Motor neuron (in vitro differentiated cells): ENCODE data around the gene GRK5. TPM values are rescaled to one million over a fixed set of nuclear protein-coding genes. Genes with fewer than 3 reads are reported as not detected.

ENCODE experiments used
- ATAC-seq, 8 experiments: fragments of 200-7000 bp; cut with Tn5 transposase; replicated peaks in 6 of 8; 2 replicates each; pipeline ENCODE4 v1.8.0; 2021; ENCODE audit warnings: mild to moderate bottlenecking in 8 of 8, moderate library complexity in 8 of 8
- H3K27ac ChIP-seq, 2 donors: fragments of 250-450 bp; sonication (Bioruptor Pico); 2 replicates each; pipeline ENCODE4 v1.9.0; 2021; ENCODE audit warnings: antibody characterized with exemption in 2 of 2, mild to moderate bottlenecking in 2 of 2, moderate library complexity in 1 of 2
- H3K4me1 ChIP-seq, 2 donors: fragments of 250-450 bp; sonication (Bioruptor Pico); replicated peaks in 1 of 2; 2 replicates each; pipeline ENCODE4 v1.6.1; 2021; ENCODE audit warnings: antibody characterized with exemption in 2 of 2, mild to moderate bottlenecking in 2 of 2, moderate library complexity in 1 of 2
- H3K4me3 ChIP-seq, 5 donors: fragments of 250-450 bp; sonication (Bioruptor Pico); 2 replicates each; pipeline ENCODE4 v1.9.0; 2021; ENCODE audit warnings: antibody characterized with exemption in 5 of 5, mild to moderate bottlenecking in 5 of 5, moderate library complexity in 4 of 5
- WGBS, 10 experiments: fragments of 450-650 bp; shearing (Covaris generic); methylation state at CpG; one replicate each; pipeline ENCODE4 v1.0.0; 2022; 5-methylcytosine and 5-hydroxymethylcytosine counted together
- in situ Hi-C, 9 experiments: fragments of 400-800 bp; cut with MboI; loops; one replicate each; pipeline ENCODE4 v1.15.0; 2021; ENCODE audit warnings: low sequenced_read_pairs in 9 of 9, low pct_unique_long_range_greater_than_20kb in 2 of 9; ENCODE audit not compliant: unreplicated experiment in 9 of 9
- total RNA-seq, 8 experiments: library from RNA; unstranded; fragments of 300-600 nt; gene quantifications; 2 replicates each; pipeline versions ENCODE4 v1.2.3 to v1.2.4, GENCODE V29; 2022

GRK5 gene
- total RNA-seq, 8 experiments from 2014 or later, result 4.0 to 27.2 (median 11.1) TPM

DNA sequence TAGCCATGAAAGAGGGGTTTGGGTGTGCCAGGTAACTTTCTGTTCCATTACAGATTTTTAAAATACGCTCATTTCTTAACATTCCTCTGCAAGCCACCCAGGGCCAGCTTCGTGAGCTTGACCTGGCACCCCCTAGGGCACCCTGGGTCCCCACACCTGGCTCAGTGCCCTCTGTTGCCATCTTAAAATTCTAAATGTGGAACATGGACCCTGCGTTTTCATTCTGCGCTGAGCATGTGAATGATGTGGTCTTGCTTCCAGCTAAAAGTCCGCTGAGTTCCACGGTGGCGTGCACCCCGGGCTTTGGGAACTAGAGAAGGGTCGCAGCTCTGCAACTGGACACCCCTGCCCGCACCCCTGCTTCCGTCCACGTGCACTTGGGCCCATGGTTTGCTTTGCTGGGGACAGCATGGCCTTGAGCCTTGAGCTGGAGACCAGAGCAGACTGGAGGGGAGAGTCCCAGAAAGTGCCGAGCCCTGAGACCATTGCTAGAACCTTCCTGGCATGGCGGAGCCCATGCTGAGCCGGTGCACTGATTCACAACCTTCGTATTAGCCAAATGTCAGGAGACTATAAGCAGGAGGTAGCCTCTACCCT lies 244.0 kb downstream of the GRK5 start:
- H3K4me1 ChIP-seq, result peaks cover 19 to 33% of the 10 kb centered on the region in 2 donors
- no peak overlapping the region for H3K27ac ChIP-seq
- in situ Hi-C loops, result no loop called here
- H3K4me3 ChIP-seq, result no peak overlapping the region
- WGBS, 10 experiments, result 82 to 100% (median 99%) methylated on average over 2 to 8 of the region's 16 CpGs; no CpG with 5 or more reads in 2 of the 10 experiments
- ATAC-seq, result no peak

DNA sequence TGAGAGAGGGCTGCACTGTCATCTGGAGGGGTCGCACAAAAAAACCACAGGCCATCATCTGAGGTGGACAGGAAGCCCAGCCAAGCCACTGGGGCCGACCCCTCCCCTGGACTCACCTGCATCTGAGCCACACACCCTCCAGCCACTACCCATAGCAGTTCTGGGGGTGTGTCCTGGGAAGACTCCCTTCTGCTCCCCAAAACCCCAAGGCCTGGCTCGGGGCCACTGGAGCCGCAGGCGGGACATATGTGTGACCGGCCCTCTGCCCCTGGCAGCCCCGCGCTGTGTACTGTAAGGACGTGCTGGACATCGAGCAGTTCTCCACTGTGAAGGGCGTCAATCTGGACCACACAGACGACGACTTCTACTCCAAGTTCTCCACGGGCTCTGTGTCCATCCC lies 245.0 kb downstream of the GRK5 start:
- ATAC-seq, result no peak
- Histone ChIP-seq H3K4me1 (peaks cover 19 to 33% of the 10 kb centered on the region in 2 donors), H3K4me3 (no peak overlapping the region), H3K27ac (no peak overlapping the region)
- 83% methylated on average over 1 of the region's 14 CpGs; no CpG with 5 or more reads in 9 of the 10 experiments for WGBS, 10 experiments
- in situ Hi-C loops, result no loop called here

DNA sequence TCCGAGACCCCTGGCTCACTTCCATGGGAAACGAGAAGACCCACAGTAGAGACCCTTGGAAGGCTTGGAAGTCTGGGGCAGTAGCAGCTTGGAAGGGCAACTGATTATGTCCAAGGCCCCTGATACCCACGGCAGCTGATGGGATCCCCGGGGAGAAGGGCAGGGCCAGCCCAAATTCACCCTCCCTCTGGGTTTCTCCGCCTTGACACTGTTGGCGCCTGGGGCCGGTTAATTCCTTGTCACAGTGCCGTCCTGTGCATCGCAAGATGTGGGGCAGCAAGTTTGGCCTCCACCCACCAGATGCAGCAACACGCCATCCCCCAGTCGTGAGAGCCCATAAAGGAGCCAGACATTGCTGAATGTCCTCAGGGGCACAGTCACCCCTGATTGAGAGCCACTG lies 245.9 kb downstream of the GRK5 start:
- WGBS, 10 experiments, result 40 to 79% (median 67%) methylated on average over 1 to 5 of the region's 11 CpGs; no CpG with 5 or more reads in 7 of the 10 experiments
- no peak for ATAC-seq
- in situ Hi-C loops, result no loop called here
- peaks cover 15 to 24% of the 10 kb centered on the region in 2 donors for H3K4me1 ChIP-seq
- no peak overlapping the region for H3K4me3 ChIP-seq
- H3K27ac ChIP-seq, result no peak overlapping the region

DNA sequence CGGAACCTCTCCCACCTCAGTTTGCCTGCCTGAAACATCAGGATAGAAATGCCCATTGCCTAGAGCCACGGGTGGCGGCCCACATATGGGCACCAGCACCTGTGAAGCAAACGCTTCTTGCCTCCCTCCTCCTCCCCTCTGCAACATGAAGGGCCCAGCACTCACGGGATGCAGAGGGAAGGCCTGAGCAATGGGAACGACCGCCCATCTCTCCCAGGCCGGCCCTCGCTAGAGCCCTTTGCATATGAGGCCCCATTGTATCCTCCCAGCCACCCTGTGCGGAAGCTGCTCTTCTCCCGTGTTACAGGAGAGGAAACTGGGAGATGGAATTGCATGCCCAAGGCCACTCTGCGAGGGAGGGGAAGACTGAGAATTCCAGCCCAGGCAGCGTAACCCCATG lies 246.9 kb downstream of the GRK5 start:
- in situ Hi-C loops, result no loop called here
- WGBS, 10 experiments, result 57 to 82% (median 65%) methylated on average over 1 to 10 of the region's 13 CpGs; no CpG with 5 or more reads in 3 of the 10 experiments
- no peak overlapping the region for H3K27ac ChIP-seq
- H3K4me3 ChIP-seq, result no peak overlapping the region
- peaks cover 5 to 17% of the 10 kb centered on the region in 2 donors for H3K4me1 ChIP-seq
- peak in 1 of 8 experiments; percentile 43 for ATAC-seq

DNA sequence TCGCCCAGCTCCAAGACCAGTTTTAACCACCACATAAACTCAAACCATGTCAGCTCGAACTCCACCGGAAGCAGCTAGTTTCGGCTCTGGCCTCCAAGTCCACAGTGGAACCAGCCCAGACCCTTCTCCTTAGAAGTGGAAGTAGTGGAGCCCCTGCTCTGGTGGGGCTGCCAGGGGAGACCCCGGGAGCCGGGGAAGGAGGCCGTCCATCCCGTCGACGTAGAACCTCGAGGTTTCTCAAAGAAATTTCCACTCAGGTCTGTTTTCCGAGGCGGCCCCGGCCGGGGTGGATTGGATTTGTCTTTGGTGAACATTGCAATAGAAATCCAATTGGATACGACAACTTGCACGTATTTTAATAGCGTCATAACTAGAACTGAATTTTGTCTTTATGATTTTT lies 247.6 kb downstream of the GRK5 start:
- in situ Hi-C loops, result no loop called here
- WGBS, 10 experiments, result 73 to 100% (median 95%) methylated on average over 3 to 15 of the region's 18 CpGs; no CpG with 5 or more reads in 2 of the 10 experiments
- Histone ChIP-seq H3K4me3 (no peak overlapping the region), H3K27ac (no peak overlapping the region), H3K4me1 (peaks cover 2 to 10% of the 10 kb centered on the region in 2 donors)
- ATAC-seq, result no peak

DNA sequence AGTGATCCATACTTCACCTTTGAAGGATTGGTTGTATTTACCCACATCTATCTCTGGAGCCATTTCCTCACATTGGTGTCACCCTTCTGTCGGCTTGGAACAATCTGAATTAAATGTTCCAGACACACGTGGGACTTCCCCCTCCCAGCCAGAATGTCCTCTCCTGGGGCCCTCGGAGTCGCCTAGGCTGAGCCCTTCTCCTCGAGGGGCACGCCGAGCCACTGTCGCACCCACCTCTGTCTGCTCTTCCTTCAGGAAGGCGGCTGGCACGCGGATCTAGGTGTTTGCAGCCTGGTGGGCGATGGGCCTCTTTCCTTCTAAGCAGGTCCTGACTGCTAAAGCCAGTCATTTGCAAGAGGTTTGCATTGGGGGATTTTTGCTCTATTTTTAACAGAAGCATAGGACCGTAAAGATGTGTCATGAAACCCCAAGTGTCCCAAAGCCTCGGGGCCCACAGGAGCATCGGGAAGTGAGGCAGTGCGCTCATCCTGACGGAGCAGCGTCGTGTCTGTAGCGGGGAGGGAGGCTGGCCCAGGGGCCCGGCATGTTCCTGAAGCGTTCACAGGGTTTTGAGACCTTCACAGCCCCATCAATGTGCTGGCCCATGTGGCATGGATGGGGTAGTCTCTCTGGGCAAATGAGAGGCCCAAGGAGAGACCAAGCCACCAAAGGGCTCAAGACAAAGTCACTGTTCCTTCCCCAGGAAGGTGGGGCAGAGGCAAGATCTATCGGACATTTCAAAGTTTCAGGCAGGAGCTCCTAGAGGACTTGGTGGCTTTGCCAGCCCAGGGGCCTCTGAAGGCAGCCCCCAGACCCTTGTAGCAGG lies 248.5 kb downstream of the GRK5 start:
- WGBS, 10 experiments, result 85 to 100% (median 94%) methylated on average over 1 to 12 of the region's 23 CpGs; no CpG with 5 or more reads in 5 of the 10 experiments
- ATAC-seq, result no peak
- in situ Hi-C loops, result no loop called here
- H3K4me1 ChIP-seq, result peaks cover 0 to 6% of the 10 kb centered on the region in 2 donors
- H3K27ac ChIP-seq, result no peak overlapping the region
- H3K4me3 ChIP-seq, result no peak overlapping the region

DNA sequence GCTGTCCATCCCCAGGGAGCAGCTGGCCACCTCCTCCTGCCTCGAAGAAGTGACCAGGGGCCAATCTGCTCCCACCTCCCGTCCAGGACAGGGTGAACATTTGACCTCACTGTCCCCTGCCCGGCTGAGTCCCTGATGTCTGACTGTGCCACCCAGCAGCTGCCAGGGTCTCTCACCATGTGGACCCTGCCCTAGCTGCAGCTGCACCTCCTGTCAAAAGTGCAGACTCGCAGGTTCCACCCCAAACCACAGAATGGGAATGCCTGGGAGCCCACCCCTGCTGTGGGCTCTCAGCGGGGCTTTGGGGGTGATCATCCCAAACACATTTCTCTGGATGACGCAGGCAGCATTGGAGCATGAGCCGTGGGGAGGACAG lies 249.1 kb downstream of the GRK5 start:
- Histone ChIP-seq H3K4me1 (peaks cover 0 to 6% of the 10 kb centered on the region in 2 donors), H3K4me3 (no peak overlapping the region), H3K27ac (no peak overlapping the region)
- no peak for ATAC-seq
- in situ Hi-C loops, result no loop called here
- WGBS, 10 experiments, result 40 to 100% (median 98%) methylated on average over 1 to 4 of the region's 7 CpGs; no CpG with 5 or more reads in 4 of the 10 experiments

DNA sequence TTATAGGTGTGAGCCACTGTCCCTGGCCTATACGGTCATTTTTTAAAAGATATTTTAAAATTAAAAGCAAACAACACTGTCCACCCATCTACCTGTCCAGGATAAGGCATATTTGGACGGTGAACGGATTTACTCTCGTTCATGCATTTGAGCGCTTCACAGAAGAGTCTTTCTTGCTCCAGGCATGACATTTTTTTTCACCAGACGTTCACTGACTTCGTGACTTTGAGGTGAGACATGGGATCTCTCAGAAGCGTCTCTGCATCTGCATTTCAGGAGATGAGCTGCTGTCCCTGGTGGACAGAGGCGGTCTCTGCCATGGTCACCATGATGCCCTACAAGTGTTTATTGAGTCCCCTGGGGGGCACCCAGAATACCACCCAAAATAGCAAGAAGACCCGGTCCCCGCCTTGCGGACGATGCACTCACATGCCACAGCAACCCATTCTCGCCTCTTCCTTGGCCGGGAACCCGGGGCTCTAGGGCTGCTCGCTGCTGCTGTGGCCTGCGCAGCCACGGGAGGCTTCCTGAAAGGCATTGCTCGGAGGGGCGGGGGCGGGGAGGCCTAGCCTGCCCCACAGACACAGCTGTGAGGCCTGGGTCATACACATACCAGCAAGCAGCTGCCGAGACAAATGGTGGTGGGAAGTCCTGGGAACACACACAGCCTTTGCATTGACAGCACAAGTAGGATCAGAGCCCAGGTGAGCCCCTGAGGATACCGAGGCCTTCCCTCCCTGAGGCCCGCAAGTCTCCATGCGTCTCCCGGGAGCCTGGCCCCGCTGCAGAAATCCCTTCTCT lies 250.8 kb downstream of the GRK5 start:
- H3K27ac ChIP-seq, result no peak overlapping the region
- H3K4me3 ChIP-seq, result no peak overlapping the region
- ATAC-seq, result peak in 3 of 8 experiments; percentile 24 to 35 (median 33)
- in situ Hi-C loops, result no loop called here
- WGBS, 10 experiments, result 80 to 100% (median 95%) methylated on average over 2 to 6 of the region's 28 CpGs; no CpG with 5 or more reads in 3 of the 10 experiments
- H3K4me1 ChIP-seq, result peaks cover 0 to 6% of the 10 kb centered on the region in 2 donors

DNA sequence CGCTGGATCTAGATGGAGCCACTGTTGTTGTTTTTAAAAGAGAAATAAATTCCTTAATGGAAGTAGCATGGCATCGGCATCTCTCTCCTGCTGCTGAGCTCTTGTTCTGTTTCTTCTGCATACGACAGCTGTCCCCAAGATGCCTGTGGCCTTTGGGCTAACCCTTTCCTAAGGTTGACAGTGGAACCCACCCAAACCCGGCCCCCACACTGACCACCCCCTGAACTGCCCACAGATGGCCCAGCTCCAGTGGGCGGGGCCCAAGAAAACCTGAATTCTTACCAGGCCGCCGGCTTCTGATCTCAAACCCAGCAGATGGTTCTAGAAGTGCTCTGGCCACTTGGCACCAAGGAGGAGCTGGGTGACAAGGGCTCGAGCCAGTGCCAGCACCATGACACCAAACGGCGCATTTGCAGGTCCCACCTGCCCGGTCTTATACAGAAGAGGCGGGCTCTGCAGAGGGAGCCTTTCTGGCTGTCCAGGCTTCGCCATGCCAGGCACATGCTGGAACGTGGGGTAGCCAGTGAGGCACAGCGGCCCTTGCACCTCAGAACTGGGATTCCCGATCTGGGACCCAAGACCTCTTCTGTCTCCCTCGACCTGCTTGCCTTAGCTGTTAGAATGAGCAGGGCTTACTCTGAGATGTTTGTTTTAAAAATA lies 252.4 kb downstream of the GRK5 start:
- ATAC-seq, result no peak
- H3K4me3 ChIP-seq, result no peak overlapping the region
- no peak overlapping the region for H3K27ac ChIP-seq
- 0 to 100% (median 89%) methylated on average over 1 to 7 of the region's 17 CpGs; no CpG with 5 or more reads in 1 of the 10 experiments for WGBS, 10 experiments
- peaks cover 0 to 6% of the 10 kb centered on the region in 2 donors for H3K4me1 ChIP-seq
- in situ Hi-C loops, result no loop called here

DNA sequence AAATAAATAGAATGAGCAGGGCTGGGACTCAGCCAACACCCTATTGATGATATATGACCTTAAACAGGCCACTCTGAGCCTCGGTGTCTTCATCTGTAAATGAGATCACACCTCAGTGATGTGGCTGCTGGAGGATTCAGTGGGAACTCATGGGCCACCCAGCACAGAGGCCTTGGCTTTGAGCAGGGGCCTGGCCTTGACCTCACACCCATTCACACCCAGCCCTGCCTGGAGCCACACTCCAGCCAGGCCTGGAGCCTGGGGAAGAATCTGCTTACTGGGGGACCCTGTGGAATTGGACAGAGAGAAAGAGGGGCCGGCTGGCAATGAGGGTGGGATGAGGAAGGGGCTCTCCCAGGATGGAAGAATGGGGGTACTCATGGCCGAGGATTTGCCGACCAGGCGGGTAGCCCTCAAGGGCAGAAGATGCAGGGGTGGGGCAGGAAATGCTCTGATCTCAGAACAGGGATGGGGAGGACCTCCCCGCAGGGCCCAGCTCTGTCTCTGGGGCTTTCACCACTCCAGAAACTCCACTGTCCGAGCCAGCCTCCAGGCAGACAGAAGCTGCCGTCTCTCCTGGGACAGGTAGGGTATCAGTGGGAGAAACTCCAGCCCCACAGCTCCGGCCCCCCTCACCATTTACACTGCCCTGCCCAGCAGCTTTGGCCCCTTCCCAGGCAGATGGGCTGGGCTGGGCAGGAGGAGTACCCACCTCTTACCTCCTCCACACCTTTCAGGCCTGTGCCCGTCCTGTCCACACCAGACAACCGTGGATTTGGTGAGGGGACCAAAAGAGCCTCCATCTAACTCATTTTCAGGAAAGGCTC lies 253.2 kb downstream of the GRK5 start:
- in situ Hi-C loops, result no loop called here
- peaks cover 0 to 6% of the 10 kb centered on the region in 2 donors for H3K4me1 ChIP-seq
- H3K27ac ChIP-seq, result no peak overlapping the region
- no peak overlapping the region for H3K4me3 ChIP-seq
- ATAC-seq, result peak in 1 of 8 experiments; percentile 31
- 40 to 100% (median 80%) methylated on average over 1 to 5 of the region's 11 CpGs; no CpG with 5 or more reads in 5 of the 10 experiments for WGBS, 10 experiments

DNA sequence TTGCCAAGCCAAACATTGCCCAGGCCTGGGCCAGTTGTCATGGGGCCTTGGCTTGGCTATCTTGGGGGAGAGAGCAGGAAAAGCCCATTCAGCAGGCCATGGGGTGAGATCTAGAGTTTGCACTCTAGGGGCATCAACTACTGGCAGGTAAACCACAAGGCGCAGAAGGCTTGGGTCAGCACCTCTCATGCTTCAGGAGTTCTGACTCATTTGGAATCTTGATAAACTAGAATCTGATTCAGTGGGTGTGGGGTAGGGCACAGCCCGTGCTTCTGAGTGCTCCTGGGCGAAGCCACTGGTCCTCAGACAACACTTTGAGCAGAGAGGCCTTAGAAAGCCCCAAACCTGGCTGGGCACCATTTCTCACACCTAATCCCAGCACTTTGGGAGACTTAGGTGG lies 254.0 kb downstream of the GRK5 start:
- Histone ChIP-seq H3K4me1 (peaks cover 0 to 6% of the 10 kb centered on the region in 2 donors), H3K4me3 (no peak overlapping the region), H3K27ac (no peak overlapping the region)
- ATAC-seq, result no peak
- WGBS, 10 experiments, result 60 to 100% methylated on average over 1 of the region's 3 CpGs; no CpG with 5 or more reads in 8 of the 10 experiments
- in situ Hi-C loops, result no loop called here

DNA sequence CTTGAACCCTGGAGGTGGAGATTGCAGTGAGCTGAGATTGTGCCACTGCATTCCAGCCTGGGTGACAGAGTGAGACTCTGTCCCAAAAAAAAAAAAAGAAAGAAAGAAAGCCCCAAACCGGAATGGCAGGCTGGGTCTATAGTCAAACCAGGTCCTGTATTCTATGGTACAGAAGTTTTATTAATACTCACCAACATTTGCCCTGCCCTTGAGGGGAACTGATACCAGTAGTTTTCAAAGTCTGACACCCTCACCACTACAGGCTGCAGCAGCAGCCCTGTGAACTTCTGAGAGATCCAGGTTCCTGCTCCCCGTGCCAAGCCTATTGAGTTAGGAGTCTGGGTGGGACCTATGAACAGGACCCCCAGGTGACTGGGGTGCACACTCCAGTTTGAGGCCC lies 254.6 kb downstream of the GRK5 start:
- 20 to 100% (median 100%) methylated on average over 1 of the region's 2 CpGs; no CpG with 5 or more reads in 4 of the 10 experiments for WGBS, 10 experiments
- in situ Hi-C loops, result no loop called here
- Histone ChIP-seq H3K27ac (no peak overlapping the region), H3K4me3 (no peak overlapping the region), H3K4me1 (peaks cover 0 to 6% of the 10 kb centered on the region in 2 donors)
- no peak for ATAC-seq
